Liver (tissue), 9 donors: ENCODE data around the gene NT5DC1. TPM values are rescaled to one million over a fixed set of nuclear protein-coding genes. Genes with fewer than 3 reads are reported as not detected.

Experiments used
- DNase-seq: peaks from one replicate; pipeline ENCODE4 v3.0.0-alpha.2; 2017; ENCODE audit warnings: low spot score
- H3K27ac ChIP-seq, 2 donors: one replicate each; pipeline ENCODE4 v1.7.0; 2013; ENCODE audit warnings: inconsistent platforms in 2 of 2, low read length in 2 of 2, control low read depth in 1 of 2, low read depth in 1 of 2, mild to moderate bottlenecking in 1 of 2
- H3K27me3 ChIP-seq, 4 donors: one replicate each; pipeline versions ENCODE4 v1.6.1 to v1.7.0; 2013; ENCODE audit warnings: low read length in 3 of 4, inconsistent platforms in 1 of 4, mild to moderate bottlenecking in 1 of 4, moderate library complexity in 1 of 4; ENCODE audit not compliant: control insufficient read depth in 4 of 4, insufficient read depth in 4 of 4
- H3K36me3 ChIP-seq, 4 donors: one replicate each; pipeline versions ENCODE4 v1.6.1 to v1.7.0; 2013; ENCODE audit warnings: low read length in 3 of 4, mild to moderate bottlenecking in 3 of 4, low read depth in 1 of 4, moderate library complexity in 1 of 4; ENCODE audit not compliant: control insufficient read depth in 4 of 4, insufficient read depth in 3 of 4
- H3K4me1 ChIP-seq, 4 donors: one replicate each; pipeline versions ENCODE4 v1.6.1 to v1.7.0; 2013; ENCODE audit warnings: low read length in 3 of 4, mild to moderate bottlenecking in 3 of 4, moderate library complexity in 1 of 4; ENCODE audit not compliant: control insufficient read depth in 4 of 4, insufficient read depth in 4 of 4
- H3K4me3 ChIP-seq, 3 donors: one replicate each; pipeline versions ENCODE4 v1.6.1 to v1.7.0; 2013; ENCODE audit warnings: low read length in 3 of 3, control low read depth in 1 of 3, low read depth in 1 of 3, mild to moderate bottlenecking in 1 of 3
- H3K9ac ChIP-seq, 2 donors: one replicate each; pipeline ENCODE4 v1.7.0; 2013; ENCODE audit warnings: low read length in 2 of 2, mild to moderate bottlenecking in 2 of 2, moderate library complexity in 2 of 2, control low read depth in 1 of 2, low read depth in 1 of 2
- H3K9me3 ChIP-seq, 4 donors: one replicate each; pipeline versions ENCODE4 v1.6.1 to v1.7.0; 2013; ENCODE audit warnings: low read length in 3 of 4; ENCODE audit not compliant: control insufficient read depth in 4 of 4
- EGR1 ChIP-seq, 2 donors: IDR thresholded peaks; 2 replicates each; pipeline ENCODE4 v1.6.1; 2016 to 2018; ENCODE audit warnings: antibody characterized with exemption in 2 of 2, low read depth in 2 of 2
- FOXA1 ChIP-seq: IDR thresholded peaks from 2 replicates; pipeline ENCODE4 v1.6.1; 2016; ENCODE audit warnings: antibody characterized with exemption
- FOXA2 ChIP-seq: IDR thresholded peaks from 2 replicates; pipeline ENCODE4 v1.6.1; 2016; ENCODE audit warnings: antibody characterized with exemption
- GABPA ChIP-seq, 2 donors: IDR thresholded peaks in 1 of 2; conservative IDR thresholded peaks in 1 of 2; 2 replicates each; pipeline ENCODE4 v1.6.1; 2016; ENCODE audit warnings: antibody characterized with exemption in 2 of 2, mild to moderate bottlenecking in 1 of 2, moderate library complexity in 1 of 2
- HNF4A ChIP-seq, 2 donors: conservative IDR thresholded peaks; 2 replicates each; pipeline ENCODE4 v1.6.1; 2016; ENCODE audit warnings: antibody characterized with exemption in 2 of 2, mild to moderate bottlenecking in 2 of 2
- JUND ChIP-seq, 2 donors: IDR thresholded peaks; 2 replicates each; pipeline ENCODE4 v1.6.1; 2016; ENCODE audit warnings: antibody characterized with exemption in 2 of 2
- NR2F2 ChIP-seq: IDR thresholded peaks from 2 replicates; pipeline ENCODE4 v1.6.1; 2016; ENCODE audit warnings: antibody characterized with exemption
- RAD21 ChIP-seq, 2 donors: IDR thresholded peaks; 2 replicates each; pipeline ENCODE4 v1.6.1; 2016; ENCODE audit warnings: antibody characterized with exemption in 2 of 2, mild to moderate bottlenecking in 2 of 2
- RXRA ChIP-seq, 2 donors: IDR thresholded peaks; 2 replicates each; pipeline ENCODE4 v1.6.1; 2017 to 2018; ENCODE audit warnings: antibody characterized with exemption in 2 of 2, mild to moderate bottlenecking in 1 of 2
- SP1 ChIP-seq: IDR thresholded peaks from 2 replicates; pipeline ENCODE4 v1.6.1; 2018; ENCODE audit warnings: antibody characterized with exemption, mild to moderate bottlenecking
- YY1 ChIP-seq: IDR thresholded peaks from 2 replicates; pipeline ENCODE4 v1.6.1; 2016; ENCODE audit warnings: antibody characterized with exemption, mild to moderate bottlenecking
- WGBS: extraction: QIAGEN DNeasy Blood & Tissue Kit; methylation state at CpG from one replicate; pipeline ENCODE4 v1.1.7; 2013; 5-methylcytosine and 5-hydroxymethylcytosine counted together
- polyA plus RNA-seq, 2 donors: library from polyadenylated mRNA; stranded (reverse) in 1 of 2; unstranded in 1 of 2; fragments of 200-250 nt in 1 of 2; fragments of >200 nt in 1 of 2; fragmentation: Nextera tagmentation in 1 of 2; extraction: Ambion mirVana in 1 of 2; gene quantifications; one replicate each; pipeline versions ENCODE4 v1.2.1 to v1.2.3, GENCODE V29; 2013 to 2015
- total RNA-seq, 2 donors: library from RNA; depleted of rRNA; stranded (reverse); fragments of >200 nt; gene quantifications; one replicate each; pipeline ENCODE4 v1.2.3, GENCODE V29; 2014
- TF ChIP-seq, protein P1 (sequence below): fragments of 150-350 bp; IDR thresholded peaks from 2 replicates; pipeline ENCODE4 v1.5.1; 2017; ENCODE audit warnings: improper control_type of control experiment, low read depth, low read length; ENCODE audit not compliant: missing input control
- TF ChIP-seq, protein P2 (sequence below): IDR thresholded peaks from 2 replicates; pipeline ENCODE4 v1.6.1; 2016; ENCODE audit warnings: antibody characterized with exemption
- TF ChIP-seq, protein P3 (sequence below): IDR thresholded peaks from 2 replicates; pipeline ENCODE4 v1.6.1; 2016; ENCODE audit warnings: antibody characterized with exemption
- donor health status: healthy.
- donor health status: healthy.
- donor health status: healthy.
- donor health status: healthy.
- donor health status: healthy.

NT5DC1 gene
- total and polyA plus RNA-seq, 4 donors = 10.4 to 31.4 (median 23.3) TPM

DNA sequence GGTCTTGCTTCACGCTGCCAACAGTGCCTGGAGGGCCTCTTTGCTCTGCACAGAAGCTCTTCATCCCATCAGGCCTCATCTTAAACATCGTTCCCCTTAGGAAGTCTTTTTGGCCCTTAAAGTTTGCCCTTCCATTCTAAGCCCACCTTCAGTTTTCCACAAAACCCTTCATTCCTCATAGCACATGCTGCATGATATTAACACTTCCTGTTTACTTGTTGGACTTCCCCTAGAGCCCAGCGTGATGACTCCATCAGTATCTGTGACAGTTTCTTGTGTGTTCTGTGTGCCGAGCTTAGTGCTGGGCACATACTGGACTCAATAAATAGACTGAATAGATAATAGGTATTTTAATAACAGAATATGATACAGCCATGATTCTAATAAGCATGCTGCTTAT is 2.2 kb downstream of the NT5DC1 start:
- WGBS = 74% methylated on average over 4 of the region's 4 CpGs
- Histone ChIP-seq H3K9me3 (no peaks in the 10 kb centered on the region), H3K36me3 (no peaks in the 10 kb centered on the region), H3K27ac (peak overlapping the region in 1 of 2 donors; percentile 35), H3K4me3 (no peak overlapping the region), H3K27me3 (no peaks in the 10 kb centered on the region), H3K9ac (no peak overlapping the region), H3K4me1 (peaks cover 1 to 76% (median 62%) of the 10 kb centered on the region in 4 donors)
- no peak for TF ChIP-seq NR2F2
- TF ChIP-seq FOXA2 = no peak
- no peak for TF ChIP-seq EGR1 (IDR thresholded peaks at IDR 0.05; ENCODE audit: low read depth in 2 of 2)
- DNase-seq = no peak

DNA sequence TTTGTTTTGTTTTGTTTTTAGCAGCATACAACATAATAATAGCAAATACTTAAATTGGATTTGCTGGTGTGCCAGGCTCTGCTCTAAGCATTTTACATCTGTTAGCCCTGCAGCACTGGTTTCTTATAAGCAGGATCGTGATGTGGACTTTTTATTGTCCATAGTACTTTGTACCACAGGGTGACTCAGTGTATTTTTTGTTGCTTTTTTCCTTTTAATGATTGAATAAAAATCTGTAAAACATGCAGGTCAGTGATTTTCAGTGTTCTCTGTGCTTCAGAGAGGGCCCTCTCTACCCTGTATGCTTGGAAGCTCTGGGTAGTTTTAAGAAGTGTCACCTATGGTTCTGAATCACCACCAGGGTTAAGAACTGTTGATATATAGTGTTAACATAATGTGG is 4.0 kb downstream of the NT5DC1 start:
- WGBS = 48% methylated on average over 1 of the region's 1 CpG
- TF ChIP-seq YY1 (no peak), RXRA (IDR thresholded peaks at IDR 0.05) (no peak)
- TF ChIP-seq, protein P1, sequence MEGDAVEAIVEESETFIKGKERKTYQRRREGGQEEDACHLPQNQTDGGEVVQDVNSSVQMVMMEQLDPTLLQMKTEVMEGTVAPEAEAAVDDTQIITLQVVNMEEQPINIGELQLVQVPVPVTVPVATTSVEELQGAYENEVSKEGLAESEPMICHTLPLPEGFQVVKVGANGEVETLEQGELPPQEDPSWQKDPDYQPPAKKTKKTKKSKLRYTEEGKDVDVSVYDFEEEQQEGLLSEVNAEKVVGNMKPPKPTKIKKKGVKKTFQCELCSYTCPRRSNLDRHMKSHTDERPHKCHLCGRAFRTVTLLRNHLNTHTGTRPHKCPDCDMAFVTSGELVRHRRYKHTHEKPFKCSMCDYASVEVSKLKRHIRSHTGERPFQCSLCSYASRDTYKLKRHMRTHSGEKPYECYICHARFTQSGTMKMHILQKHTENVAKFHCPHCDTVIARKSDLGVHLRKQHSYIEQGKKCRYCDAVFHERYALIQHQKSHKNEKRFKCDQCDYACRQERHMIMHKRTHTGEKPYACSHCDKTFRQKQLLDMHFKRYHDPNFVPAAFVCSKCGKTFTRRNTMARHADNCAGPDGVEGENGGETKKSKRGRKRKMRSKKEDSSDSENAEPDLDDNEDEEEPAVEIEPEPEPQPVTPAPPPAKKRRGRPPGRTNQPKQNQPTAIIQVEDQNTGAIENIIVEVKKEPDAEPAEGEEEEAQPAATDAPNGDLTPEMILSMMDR = no peak
- TF ChIP-seq, protein P2, sequence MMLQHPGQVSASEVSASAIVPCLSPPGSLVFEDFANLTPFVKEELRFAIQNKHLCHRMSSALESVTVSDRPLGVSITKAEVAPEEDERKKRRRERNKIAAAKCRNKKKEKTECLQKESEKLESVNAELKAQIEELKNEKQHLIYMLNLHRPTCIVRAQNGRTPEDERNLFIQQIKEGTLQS = no peak
- Histone ChIP-seq H3K4me3 (no peak overlapping the region), H3K27me3 (no peaks in the 10 kb centered on the region), H3K9ac (no peak overlapping the region), H3K36me3 (peaks cover 0 to 14% (median 8%) of the 10 kb centered on the region in 4 donors), H3K4me1 (peaks cover 1 to 68% (median 54%) of the 10 kb centered on the region in 4 donors), H3K27ac (peak overlapping the region; percentile 61 to 64), H3K9me3 (no peaks in the 10 kb centered on the region)
- DNase-seq = no peak

DNA sequence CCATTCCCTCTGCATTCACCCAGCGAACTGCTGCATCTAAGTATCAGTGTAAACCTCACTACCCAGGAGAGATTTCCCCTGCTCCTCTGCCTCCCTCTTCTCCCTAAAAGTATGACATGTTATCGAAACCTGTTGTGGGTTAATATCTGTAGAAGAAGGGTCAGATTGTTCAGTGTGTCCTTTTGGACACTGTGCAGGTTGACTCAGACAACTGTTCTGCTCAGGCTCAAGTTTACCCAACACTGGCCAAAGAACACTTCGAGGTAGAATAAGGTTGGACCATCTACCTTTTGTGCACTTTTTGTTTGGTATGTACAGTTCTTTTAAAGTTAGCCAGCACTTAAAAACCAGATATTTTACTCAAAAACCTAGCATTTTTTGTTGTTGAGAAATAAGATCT is 4.6 kb downstream of the NT5DC1 start:
- H3K36me3 ChIP-seq = peaks cover 0 to 19% (median 12%) of the 10 kb centered on the region in 4 donors
- no peak overlapping the region for H3K4me3 ChIP-seq
- H3K27me3 ChIP-seq = no peaks in the 10 kb centered on the region
- peaks cover 1 to 62% (median 50%) of the 10 kb centered on the region in 4 donors for H3K4me1 ChIP-seq
- TF ChIP-seq NR2F2 (no peak), HNF4A (conservative IDR thresholded peaks at IDR 0.05) (peak; percentile 83 to 90), RXRA (IDR thresholded peaks at IDR 0.05) (peak; percentile 69 to 75), JUND (IDR thresholded peaks at IDR 0.05) (peak in 1 of 2 donors; percentile 25), RAD21 (IDR thresholded peaks at IDR 0.05) (peak in 1 of 2 donors; percentile 18), GABPA (IDR thresholded peaks at IDR 0.05 in 1 of 2, conservative IDR thresholded peaks at IDR 0.05 in 1 of 2) (no peak), SP1 (peak; percentile 60), FOXA1 (no peak)
- TF ChIP-seq, protein P2 = peak; percentile 17
- TF ChIP-seq, protein P3, sequence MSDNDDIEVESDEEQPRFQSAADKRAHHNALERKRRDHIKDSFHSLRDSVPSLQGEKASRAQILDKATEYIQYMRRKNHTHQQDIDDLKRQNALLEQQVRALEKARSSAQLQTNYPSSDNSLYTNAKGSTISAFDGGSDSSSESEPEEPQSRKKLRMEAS = no peak
- TF ChIP-seq, protein P1 = no peak
- H3K27ac ChIP-seq = peak overlapping the region; percentile 61 to 64
- no peak for DNase-seq
- no peaks in the 10 kb centered on the region for H3K9me3 ChIP-seq
- 58% methylated on average over 3 of the region's 3 CpGs for WGBS
- H3K9ac ChIP-seq = no peak overlapping the region
